HEK293 (cell line): ENCODE results near the gene BTBD18.

ENCODE experiments used
- CTCF ChIA-PET: fragments of 350-600 bp; formaldehyde crosslinking; extraction: SDS; loops from one replicate; lab custom pipeline; 2021; ENCODE audit warnings: antibody characterized with exemption; lab: Yijun Ruan, JAX
- POLR2A ChIA-PET: fragments of 300-600 bp; formaldehyde crosslinking; extraction: SDS; loops from one replicate; lab custom pipeline; 2020; ENCODE audit warnings: antibody characterized with exemption, inconsistent platforms; lab: Yijun Ruan, JAX
- H3K27ac ChIP-seq: fragments of 200-500 bp; sonication (Bioruptor generic); 2 replicates; pipeline ENCODE4 v1.5.1; 2014; ENCODE audit warnings: low read depth, low read length, control low read depth, inconsistent platforms; ENCODE audit errors: extremely low read depth
- H3K36me3 ChIP-seq, 2 experiments: fragments of 200-500 bp in 1 of 2; sonication (Bioruptor generic) in 1 of 2; 1 replicate in 1 of 2; 2 replicates in 1 of 2; pipeline ENCODE4 v1.5.1; 2014 to 2017; ENCODE audit warnings: inconsistent platforms in 2 of 2, low read length in 2 of 2; ENCODE audit not compliant: control insufficient read depth in 2 of 2, insufficient read depth in 1 of 2
- H3K4me1 ChIP-seq: fragments of 200-500 bp; sonication (Bioruptor generic); 2 replicates; pipeline ENCODE4 v1.5.1; 2014; ENCODE audit warnings: mild to moderate bottlenecking, low read length, inconsistent platforms; ENCODE audit not compliant: control insufficient read depth, insufficient read depth
- H3K4me3 ChIP-seq: 2 replicates; pipeline ENCODE4 v1.5.1; 2011; ENCODE audit warnings: low read depth, mild to moderate bottlenecking, control low read depth, low read length, moderate library complexity
- H3K9me3 ChIP-seq: fragments of 200-500 bp; sonication (Bioruptor generic); 2 replicates; pipeline ENCODE4 v1.5.1; 2014; ENCODE audit warnings: low read depth, low read length, inconsistent platforms; ENCODE audit not compliant: control insufficient read depth, insufficient read depth
- HOXD13 ChIP-seq: sonication (generic); formaldehyde crosslinking; IDR thresholded peaks from 2 replicates; pipeline ENCODE4 v1.8.0; 2022; ENCODE audit warnings: missing genetic modification reagents, borderline replicate concordance
- REST ChIP-seq: fragments of 450-650 bp; formaldehyde crosslinking; IDR thresholded peaks from 2 replicates; pipeline ENCODE4 v1.5.1; 2016; ENCODE audit warnings: missing biosample characterization, missing genetic modification characterization
- SALL2 ChIP-seq: fragments of 450-650 bp; formaldehyde crosslinking; IDR thresholded peaks from 2 replicates; pipeline ENCODE4 v1.5.0; 2017; ENCODE audit warnings: missing biosample characterization, mild to moderate bottlenecking, missing genetic modification characterization, borderline replicate concordance
- TRIM28 ChIP-seq: IDR thresholded peaks from 2 replicates; pipeline ENCODE4 v1.6.1; 2011; ENCODE audit warnings: low read length, control low read depth, borderline replicate concordance
- ZNF10 ChIP-seq: fragments of 450-650 bp; formaldehyde crosslinking; IDR thresholded peaks from 2 replicates; pipeline ENCODE4 v1.5.1; 2017; ENCODE audit warnings: missing biosample characterization, missing genetic modification characterization
- ZNF146 ChIP-seq: fragments of 450-650 bp; formaldehyde crosslinking; IDR thresholded peaks from 2 replicates; pipeline ENCODE4 v1.5.1; 2016; ENCODE audit warnings: missing biosample characterization, missing genetic modification characterization
- ZNF19 ChIP-seq: fragments of 450-650 bp; formaldehyde crosslinking; IDR thresholded peaks from 2 replicates; pipeline ENCODE4; 2016; ENCODE audit warnings: missing biosample characterization, missing genetic modification characterization, low read depth
- ZNF211 ChIP-seq: fragments of 450-650 bp; formaldehyde crosslinking; IDR thresholded peaks from 2 replicates; pipeline ENCODE4 v1.5.1; 2016; ENCODE audit warnings: low read depth, missing biosample characterization, missing genetic modification characterization
- ZNF266 ChIP-seq: fragments of 450-650 bp; formaldehyde crosslinking; IDR thresholded peaks from 2 replicates; pipeline ENCODE4 v1.5.1; 2016; ENCODE audit warnings: missing biosample characterization, missing genetic modification characterization, low read depth
- ZNF280D ChIP-seq: fragments of 450-650 bp; formaldehyde crosslinking; IDR thresholded peaks from 2 replicates; pipeline ENCODE4 v1.5.1; 2016; ENCODE audit warnings: missing biosample characterization, missing genetic modification characterization
- ZNF341 ChIP-seq: fragments of 450-650 bp; formaldehyde crosslinking; IDR thresholded peaks from 2 replicates; pipeline ENCODE4; 2016; ENCODE audit warnings: low read depth, missing biosample characterization, missing genetic modification characterization
- ZNF350 ChIP-seq: fragments of 450-650 bp; formaldehyde crosslinking; IDR thresholded peaks from 2 replicates; pipeline ENCODE4 v1.5.0; 2017; ENCODE audit warnings: missing biosample characterization, mild to moderate bottlenecking, missing genetic modification characterization
- ZNF423 ChIP-seq: fragments of 450-650 bp; formaldehyde crosslinking; IDR thresholded peaks from 2 replicates; pipeline ENCODE4 v1.5.1; 2016; ENCODE audit warnings: missing biosample characterization, missing genetic modification characterization
- ZNF426 ChIP-seq: fragments of 450-650 bp; formaldehyde crosslinking; IDR thresholded peaks from 2 replicates; pipeline ENCODE4 v1.5.1; 2017; ENCODE audit warnings: missing biosample characterization, missing genetic modification characterization, mild to moderate bottlenecking, inconsistent platforms, moderate library complexity
- ZNF501 ChIP-seq: fragments of 450-650 bp; formaldehyde crosslinking; IDR thresholded peaks from 2 replicates; pipeline ENCODE4 v1.5.1; 2016; ENCODE audit warnings: missing biosample characterization, missing genetic modification characterization
- ZNF544 ChIP-seq: fragments of 450-650 bp; formaldehyde crosslinking; IDR thresholded peaks from 2 replicates; pipeline ENCODE4 v1.5.0; 2017; ENCODE audit warnings: missing biosample characterization, missing genetic modification characterization
- ZNF777 ChIP-seq: fragments of 450-650 bp; formaldehyde crosslinking; IDR thresholded peaks from 2 replicates; pipeline ENCODE4 v1.5.1; 2017; ENCODE audit warnings: missing biosample characterization, missing genetic modification characterization, borderline replicate concordance
- TF ChIP-seq, protein P1 (sequence below): fragments of 450-650 bp; formaldehyde crosslinking; IDR thresholded peaks from 2 replicates; pipeline ENCODE4 v1.5.1; 2017; ENCODE audit warnings: missing biosample characterization, mild to moderate bottlenecking, missing genetic modification characterization, moderate library complexity
- TF ChIP-seq, protein P2 (sequence below): fragments of 450-650 bp; formaldehyde crosslinking; IDR thresholded peaks from 2 replicates; pipeline ENCODE4 v1.5.1; 2017; ENCODE audit warnings: missing biosample characterization, missing genetic modification characterization

Gene BTBD18

GRCh38 chr11:57751176-57751575 is 443 bp downstream of the BTBD18 start:
- H3K4me3 ChIP-seq: no peak overlapping the region
- TF ChIP-seq ZNF350 (tag by site-specific recombination): no peak
- no peak for TF ChIP-seq ZNF544 (tag by site-specific recombination)
- TF ChIP-seq ZNF341 (tag by site-specific recombination): no peak
- no peak for TF ChIP-seq SALL2 (tag by site-specific recombination)
- no peak for TF ChIP-seq ZNF211 (tag by site-specific recombination)
- TF ChIP-seq, protein P1, sequence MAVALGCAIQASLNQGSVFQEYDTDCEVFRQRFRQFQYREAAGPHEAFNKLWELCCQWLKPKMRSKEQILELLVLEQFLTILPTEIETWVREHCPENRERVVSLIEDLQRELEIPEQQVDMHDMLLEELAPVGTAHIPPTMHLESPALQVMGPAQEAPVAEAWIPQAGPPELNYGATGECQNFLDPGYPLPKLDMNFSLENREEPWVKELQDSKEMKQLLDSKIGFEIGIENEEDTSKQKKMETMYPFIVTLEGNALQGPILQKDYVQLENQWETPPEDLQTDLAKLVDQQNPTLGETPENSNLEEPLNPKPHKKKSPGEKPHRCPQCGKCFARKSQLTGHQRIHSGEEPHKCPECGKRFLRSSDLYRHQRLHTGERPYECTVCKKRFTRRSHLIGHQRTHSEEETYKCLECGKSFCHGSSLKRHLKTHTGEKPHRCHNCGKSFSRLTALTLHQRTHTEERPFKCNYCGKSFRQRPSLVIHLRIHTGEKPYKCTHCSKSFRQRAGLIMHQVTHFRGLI (tag by site-specific recombination): no peak
- no peak for TF ChIP-seq ZNF423
- TF ChIP-seq ZNF280D (tag by site-specific recombination): no peak
- TF ChIP-seq TRIM28: no peak
- TF ChIP-seq ZNF266 (tag by site-specific recombination): no peak
- TF ChIP-seq ZNF146 (tag by site-specific recombination): no peak
- no peak for TF ChIP-seq ZNF19 (tag by site-specific recombination)
- no peak for TF ChIP-seq REST (tag by site-specific recombination)
- TF ChIP-seq, all 188 proteins: peak for 0
- Histone ChIP-seq H3K4me1 (no peaks in the 10 kb centered on the region), H3K27ac (no peak overlapping the region), H3K9me3 (no peaks in the 10 kb centered on the region), H3K36me3 (no peaks in the 10 kb centered on the region)
- ChIA-PET POLR2A (interaction anchor here (1.2 to 2.1 kb wide), 2 partner anchors 10 to 27 kb away, joined by 4 to 7 read pairs; partner anchors contain the start of gene SELENOH), CTCF (interaction anchor here (0.5 to 2.2 kb wide), 15 partner anchors 9 to 775 kb away, joined by 3 to 49 read pairs (median 4); partner anchors contain the start of genes CLP1, CTNND1 and SELENOH)

DNA sequence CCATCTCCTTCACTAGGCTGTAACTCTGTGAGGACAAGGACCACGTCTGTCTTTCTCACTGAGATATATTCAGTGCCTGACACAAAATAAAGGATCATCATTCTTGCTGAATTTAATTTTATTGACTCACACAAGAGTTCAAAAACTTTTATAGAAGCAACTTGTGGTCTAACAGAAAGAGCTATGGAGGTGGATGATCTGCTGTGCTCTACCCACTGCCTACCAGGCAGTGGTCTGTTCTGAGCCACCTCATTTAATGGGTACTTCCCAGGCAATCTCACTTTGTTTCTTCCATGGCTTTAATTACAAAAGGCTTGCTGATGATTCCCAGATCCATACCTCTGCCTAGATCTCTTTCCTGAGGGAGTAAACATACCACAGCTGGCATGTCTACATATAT is 4.7 kb downstream of the BTBD18 start:
- no peak overlapping the region for H3K27ac ChIP-seq
- POLR2A ChIA-PET: interaction anchor here (1.1 to 2.1 kb wide), 3 partner anchors 15 to 54 kb away, joined by 3 to 7 read pairs (median 5); no protein-coding TSS in a partner anchor
- CTCF ChIA-PET: interaction anchor here (0.6 to 4.4 kb wide), 3 partner anchors 33 to 54 kb away, joined by 3 to 22 read pairs (median 3); no protein-coding TSS in a partner anchor
- no peaks in the 10 kb centered on the region for H3K4me1 ChIP-seq
- peaks cover 8 to 39% of the 10 kb centered on the region in 2 experiments for H3K36me3 ChIP-seq
- H3K4me3 ChIP-seq: no peak overlapping the region
- H3K9me3 ChIP-seq: no peaks in the 10 kb centered on the region
- TF ChIP-seq HOXD13 (CRISPR knock-in tag) (no peak), ZNF501 (tag by site-specific recombination) (no peak), ZNF777 (tag by site-specific recombination) (no peak), ZNF426 (tag by site-specific recombination) (no peak), ZNF350 (tag by site-specific recombination) (no peak), ZNF10 (no peak)
- TF ChIP-seq, protein P2, sequence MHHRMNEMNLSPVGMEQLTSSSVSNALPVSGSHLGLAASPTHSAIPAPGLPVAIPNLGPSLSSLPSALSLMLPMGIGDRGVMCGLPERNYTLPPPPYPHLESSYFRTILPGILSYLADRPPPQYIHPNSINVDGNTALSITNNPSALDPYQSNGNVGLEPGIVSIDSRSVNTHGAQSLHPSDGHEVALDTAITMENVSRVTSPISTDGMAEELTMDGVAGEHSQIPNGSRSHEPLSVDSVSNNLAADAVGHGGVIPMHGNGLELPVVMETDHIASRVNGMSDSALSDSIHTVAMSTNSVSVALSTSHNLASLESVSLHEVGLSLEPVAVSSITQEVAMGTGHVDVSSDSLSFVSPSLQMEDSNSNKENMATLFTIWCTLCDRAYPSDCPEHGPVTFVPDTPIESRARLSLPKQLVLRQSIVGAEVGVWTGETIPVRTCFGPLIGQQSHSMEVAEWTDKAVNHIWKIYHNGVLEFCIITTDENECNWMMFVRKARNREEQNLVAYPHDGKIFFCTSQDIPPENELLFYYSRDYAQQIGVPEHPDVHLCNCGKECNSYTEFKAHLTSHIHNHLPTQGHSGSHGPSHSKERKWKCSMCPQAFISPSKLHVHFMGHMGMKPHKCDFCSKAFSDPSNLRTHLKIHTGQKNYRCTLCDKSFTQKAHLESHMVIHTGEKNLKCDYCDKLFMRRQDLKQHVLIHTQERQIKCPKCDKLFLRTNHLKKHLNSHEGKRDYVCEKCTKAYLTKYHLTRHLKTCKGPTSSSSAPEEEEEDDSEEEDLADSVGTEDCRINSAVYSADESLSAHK (tag by site-specific recombination): no peak
